HepG2 (cell line): ENCODE results near the gene ITLN1. TPM values are rescaled to one million over a fixed set of nuclear protein-coding genes. Genes with fewer than 3 reads are reported as not detected.

Experiments
- ATAC-seq: fragments of 200-7000 bp; cut with Tn5 transposase; 3 replicates; pipeline ENCODE4 v1.9.1; 2020; ENCODE audit warnings: mild to moderate bottlenecking, moderate library complexity
- BruUV-seq: library from RNA; stranded (reverse); fragments of 400-500 nt; replicated peaks from 2 replicates; lab custom pipeline; 2021; lab: Mats Ljungman, UMichigan
- CTCF ChIA-PET: fragments of 300-600 bp; formaldehyde crosslinking; extraction: SDS; loops from one replicate; lab custom pipeline; 2021; ENCODE audit warnings: low total read pairs, inconsistent platforms, low intra/inter-chr PET ratio; lab: Yijun Ruan, JAX
- POLR2A ChIA-PET: fragments of 350-600 bp; sonication (Branson Sonifier 250); formaldehyde crosslinking; loops from one replicate; lab custom pipeline; 2020; ENCODE audit warnings: antibody characterized with exemption, inconsistent platforms; lab: Yijun Ruan, JAX
- DNase-seq: peaks from one replicate; pipeline ENCODE4 v3.0.0-alpha.2; 2015; ENCODE audit warnings: low spot score
- FAIRE-seq: peaks from 3 replicates; lab custom pipeline; 2011; peaks lifted over from hg19 to GRCh38; lab: Jason Lieb, UNC
- H2AFZ ChIP-seq: one replicate; pipeline ENCODE4 v1.6.1; 2011; ENCODE audit warnings: low read length, inconsistent platforms
- H3K27ac ChIP-seq: fragments of 300-600 bp; 3 replicates; pipeline ENCODE4 v1.8.0; 2011; ENCODE audit warnings: mixed run types, mild to moderate bottlenecking, mixed read lengths, low read length, inconsistent platforms; ENCODE audit not compliant: insufficient read depth; ENCODE audit errors: extremely low read length
- H3K27me3 ChIP-seq, 2 experiments: fragments of 200-600 bp in 1 of 2; 2 replicates in 1 of 2; 3 replicates in 1 of 2; pipeline versions ENCODE4 v1.6.0 to v1.8.0; 2011; ENCODE audit warnings: low read length in 2 of 2, mild to moderate bottlenecking in 2 of 2, moderate library complexity in 2 of 2, inconsistent platforms in 1 of 2; ENCODE audit not compliant: insufficient read depth in 2 of 2, control insufficient read depth in 1 of 2
- H3K36me3 ChIP-seq, 2 experiments: fragments of 200-600 bp in 1 of 2; replicated peaks in 1 of 2; 2 replicates in 1 of 2; 3 replicates in 1 of 2; pipeline versions ENCODE4 v1.5.1 to v1.8.0; 2011; ENCODE audit warnings: low read length in 2 of 2, inconsistent platforms in 1 of 2; ENCODE audit not compliant: insufficient read depth in 2 of 2, control insufficient read depth in 1 of 2
- H3K4me1 ChIP-seq: 2 replicates; pipeline ENCODE4 v1.5.1; 2012; ENCODE audit warnings: low read length, inconsistent platforms; ENCODE audit not compliant: insufficient read depth
- H3K4me2 ChIP-seq: 2 replicates; pipeline ENCODE4 v1.6.0; 2011; ENCODE audit warnings: low read depth, low read length, inconsistent platforms
- H3K4me3 ChIP-seq, 3 experiments: fragments of 200-600 bp in 1 of 3; sonication (generic), shearing (Covaris generic) in 1 of 3; replicated peaks in 1 of 3; 2 replicates each; pipeline ENCODE4 v1.5.1; 2011 to 2016; ENCODE audit warnings: low read length in 3 of 3, inconsistent platforms in 2 of 3, low read depth in 2 of 3, mild to moderate bottlenecking in 2 of 3, control low read depth in 1 of 3, mixed read lengths in 1 of 3; ENCODE audit not compliant: insufficient read depth in 1 of 3
- H3K79me2 ChIP-seq: one replicate; pipeline ENCODE4 v1.6.1; 2011; ENCODE audit warnings: low read length, inconsistent platforms; ENCODE audit not compliant: insufficient read depth
- H3K9ac ChIP-seq: 2 replicates; pipeline ENCODE4 v1.6.0; 2011; ENCODE audit warnings: mild to moderate bottlenecking, low read depth, low read length, inconsistent platforms; ENCODE audit not compliant: insufficient read depth
- H3K9me3 ChIP-seq: 2 replicates; pipeline ENCODE4 v1.5.1; 2012; ENCODE audit warnings: mild to moderate bottlenecking, low read length
- H4K20me1 ChIP-seq: 2 replicates; pipeline ENCODE4 v1.6.0; 2011; ENCODE audit warnings: inconsistent platforms, mild to moderate bottlenecking, low read length, moderate library complexity; ENCODE audit not compliant: insufficient read depth
- HOXA9 ChIP-seq: sonication (generic); formaldehyde crosslinking; IDR thresholded peaks from 2 replicates; pipeline ENCODE4 v1.8.1; 2022; ENCODE audit warnings: missing genetic modification reagents, mild to moderate bottlenecking, moderate library complexity, borderline replicate concordance
- MEIS1 ChIP-seq: sonication (generic); formaldehyde crosslinking; IDR thresholded peaks from 2 replicates; pipeline ENCODE4 v1.9.0; 2021; ENCODE audit warnings: mild to moderate bottlenecking, missing genetic modification reagents, moderate library complexity, borderline replicate concordance
- MTA3 ChIP-seq: sonication (generic); formaldehyde crosslinking; IDR thresholded peaks from 2 replicates; pipeline ENCODE4 v1.4.0; 2020; ENCODE audit warnings: missing genetic modification reagents
- ONECUT2 ChIP-seq: sonication (generic); formaldehyde crosslinking; IDR thresholded peaks from 2 replicates; pipeline ENCODE4 v1.4.0; 2020; ENCODE audit warnings: missing genetic modification reagents
- POLR2AphosphoS5 ChIP-seq: IDR thresholded peaks from 2 replicates; pipeline ENCODE4 v1.6.1; 2012; ENCODE audit warnings: low read depth, low read length
- ZNF33B ChIP-seq: sonication (generic); formaldehyde crosslinking; IDR thresholded peaks from 2 replicates; pipeline ENCODE4 v1.5.1; 2020; ENCODE audit warnings: mild to moderate bottlenecking, missing genetic modification reagents
- ZNF570 ChIP-seq: sonication (generic); formaldehyde crosslinking; IDR thresholded peaks from 2 replicates; pipeline ENCODE4 v1.4.0; 2020; ENCODE audit warnings: mild to moderate bottlenecking, missing genetic modification reagents, borderline replicate concordance
- ZNF674 ChIP-seq: sonication (generic); formaldehyde crosslinking; IDR thresholded peaks from 2 replicates; pipeline ENCODE4 v1.5.0; 2020; ENCODE audit warnings: low read depth, mild to moderate bottlenecking, missing genetic modification reagents
- ZSCAN31 ChIP-seq: sonication (generic); formaldehyde crosslinking; IDR thresholded peaks from 2 replicates; pipeline ENCODE4 v1.5.0; 2020; ENCODE audit warnings: low read depth, mild to moderate bottlenecking, missing genetic modification reagents
- WGBS: methylation state at CpG from one replicate; pipeline ENCODE4 v1.1.6; 2017; ENCODE audit warnings: low lambda C conversion rate; 5-methylcytosine and 5-hydroxymethylcytosine counted together
- in situ Hi-C: cut with HindIII; loops from 2 replicates; pipeline ENCODE4 v1.10.0; 2017; ENCODE audit warnings: low pct_unique_long_range_greater_than_20kb; ENCODE audit not compliant: extremely low pct_ligation_motif_present
- intact Hi-C: fragments of 100-400 bp; cut with micrococcal nuclease; formaldehyde crosslinking; loops from one replicate; pipeline ENCODE4 v1.10.0; 2022; ENCODE audit not compliant: unreplicated experiment
- polyA plus RNA-seq, 8 experiments: library from polyadenylated mRNA; depleted of rRNA in 3 of 8; stranded (reverse) in 7 of 8; unstranded in 1 of 8; fragments of >200 nt; fragmentation: Illumina TruSeq in 4 of 8; extraction: Trizol in 4 of 8; gene quantifications; 2 replicates each; pipeline versions ENCODE4 v1.2.1 to v1.2.3, GENCODE V29; 2011 to 2016; ENCODE audit warnings: low read depth in 4 of 8, missing spikeins in 1 of 8, mixed read lengths in 1 of 8; ENCODE audit not compliant: insufficient read depth in 1 of 8
- total RNA-seq, 5 experiments: library from RNA; depleted of rRNA; stranded (reverse); fragments of >200 nt; fragmentation: Illumina TruSeq; extraction: Trizol; gene quantifications; 2 replicates each; pipeline ENCODE4 v1.2.3, GENCODE V29; 2016; ENCODE audit warnings: low read depth in 1 of 5

ITLN1 gene
- total and polyA plus RNA-seq, 2 of the 13 experiments (the other 11 are each of a cell fraction or from before 2014, with no cell fraction given), result not detected

GRCh38 chr1:160863061-160863773 lies 21.8 kb downstream of the ITLN1 start (continued):
- TF ChIP-seq ONECUT2 (CRISPR knock-in tag) (no peak), MEIS1 (CRISPR knock-in tag) (no peak), ZSCAN31 (CRISPR knock-in tag) (no peak), HOXA9 (CRISPR knock-in tag) (no peak), ZNF570 (CRISPR knock-in tag) (no peak), ZNF674 (CRISPR knock-in tag) (no peak)
- TF ChIP-seq, all 625 proteins: peak for 0

- TF ChIP-seq MTA3 (no peak), POLR2AphosphoS5 (no peak), ZNF33B (CRISPR knock-in tag) (no peak)
- H3K4me3 ChIP-seq, result peak within 1 kb of the TSS in 1 of 3 experiments; percentile 12; a peak in 1 of 6 replicates
- WGBS, result 12% methylated on average over 8 of the region's 12 CpGs
- peak; percentile 43 for ATAC-seq
- in situ Hi-C loops, result no loop called here
- ChIA-PET POLR2A (no interaction called here), CTCF (no interaction called here)
- H3K27me3 ChIP-seq, result no peaks in the 10 kb centered on the region
- H3K9ac ChIP-seq, result no peak within 1 kb of the TSS
- H3K79me2 ChIP-seq, result no peaks in the 10 kb centered on the region
- FAIRE-seq, result no peak
- BruUV-seq, result no TSS peak
- no peak within 1 kb of the TSS for H2AFZ ChIP-seq
- no peak for DNase-seq
- H3K4me2 ChIP-seq, result peak within 1 kb of the TSS; percentile 39
- peaks cover 34% of the 10 kb centered on the region for H3K4me1 ChIP-seq
- H3K27ac ChIP-seq, result no peak within 1 kb of the TSS
- intact Hi-C loops, result no loop called here
- H3K9me3 ChIP-seq, result no peaks in the 10 kb centered on the region
- no peaks in the 10 kb centered on the region for H3K36me3 ChIP-seq
- no peaks in the 10 kb centered on the region for H4K20me1 ChIP-seq
Observed at GRCh38 chr1:160862203-160863060, 22.5 kb downstream of the ITLN1 start, which contains the start of gene CD244. Gene CD244 (minus strand): TSS chr1:160862887. CDS start chr1:160862677, 210 bp downstream.
